Measurements from ENCODE around the gene NLRP7.
"Not testable (repeated sequence)": the region's sequence is repeated elsewhere in the genome, so short reads cannot be mapped to it uniquely, and the experiment has no call there.

NLRP7 gene

DNA sequence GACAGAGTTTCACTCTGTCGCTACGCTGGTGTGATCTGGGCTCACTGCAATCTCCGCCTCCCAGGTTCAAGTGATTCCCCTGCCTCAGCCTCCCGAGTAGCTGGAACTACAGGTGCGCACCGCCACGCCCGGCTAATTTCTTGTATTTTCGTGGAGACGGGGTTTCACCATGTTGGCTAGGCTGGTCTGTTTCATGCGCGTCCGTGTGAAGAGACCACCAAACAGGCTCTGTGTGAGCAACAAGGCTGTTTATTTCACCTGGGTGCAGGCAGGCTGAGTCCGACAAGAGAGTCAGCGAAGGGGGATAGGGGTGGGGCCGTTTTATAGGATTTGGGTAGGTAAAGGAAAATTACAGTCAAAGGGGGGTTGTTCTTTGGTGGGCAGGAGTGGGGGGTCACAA lies 53.2 kb downstream of the NLRP7 start:
- not testable (repeated sequence) for H3K9ac ChIP-seq (ENCODE audit: low read length); H4K12ac ChIP-seq (ENCODE audit: low read depth, low read length); H2BK12ac ChIP-seq (ENCODE audit: low read length); DNase-seq; H3K9me3 ChIP-seq (ENCODE audit: insufficient read depth, low read depth, low read length); H3K79me2 ChIP-seq (ENCODE audit: control insufficient read depth, insufficient read depth, low read length, poor library complexity); H3K14ac ChIP-seq (ENCODE audit: low read length); H3K23ac ChIP-seq (ENCODE audit: low read length); H3K4ac ChIP-seq (ENCODE audit: low read depth, low read length); H3K18ac ChIP-seq (ENCODE audit: low read length); H3K4me1 ChIP-seq (ENCODE audit: control insufficient read depth in 1 of 2, insufficient read depth in 2 of 2, low read length in 2 of 2); H3K36me3 ChIP-seq (ENCODE audit: control insufficient read depth in 1 of 2, insufficient read depth in 2 of 2, low read length in 2 of 2); H3K4me3 ChIP-seq (ENCODE audit: low read depth, low read length); H3K27me3 ChIP-seq (ENCODE audit: insufficient read depth, low read length); H3K4me2 ChIP-seq (ENCODE audit: low read length); H3K27ac ChIP-seq (ENCODE audit: low read depth, low read length); H2AFZ ChIP-seq (ENCODE audit: insufficient read depth, low read length, poor library complexity); H4K8ac ChIP-seq (ENCODE audit: low read depth, low read length); H3K79me1 ChIP-seq (ENCODE audit: low read length)
- H2AK5ac ChIP-seq (ENCODE audit: low read length): peak overlapping the region; percentile 23
- H2BK5ac ChIP-seq (ENCODE audit: low read depth, low read length, poor library complexity): peak overlapping the region; percentile 5
- H2BK120ac ChIP-seq (ENCODE audit: insufficient read depth, low read length, poor library complexity): peak overlapping the region; percentile 41
- WGBS (ENCODE audit: extremely low coverage, insufficient coverage, insufficient read length): no CpG with 5 or more reads among the region's 16 CpGs
- H4K91ac ChIP-seq (ENCODE audit: low read depth, low read length): peak overlapping the region; percentile 25

DNA sequence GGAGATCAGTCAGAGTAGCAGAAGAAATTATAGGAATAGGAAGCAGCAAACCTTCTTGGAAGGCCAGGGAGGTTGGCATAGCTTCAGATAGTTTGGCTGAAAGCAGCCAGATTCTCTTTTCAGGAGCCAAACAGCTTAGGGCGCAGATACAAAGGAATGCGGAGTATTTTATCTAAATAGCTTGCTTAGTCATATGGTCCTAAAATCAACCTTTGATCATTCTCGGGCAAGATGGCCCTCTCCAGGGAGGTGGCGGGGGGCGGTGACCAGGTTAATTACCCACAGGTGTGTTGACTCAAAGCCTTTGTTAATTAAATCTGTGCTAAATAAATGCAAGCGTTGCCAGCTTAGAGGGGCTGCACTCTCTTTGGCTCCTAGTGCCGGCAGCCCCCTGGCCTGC lies 53.9 kb downstream of the NLRP7 start:
- Histone ChIP-seq H4K91ac (ENCODE audit: low read depth, low read length) (peak overlapping the region; percentile 38), H2BK12ac (ENCODE audit: low read length) (no peak overlapping the region), H3K4me1 (ENCODE audit: control insufficient read depth in 1 of 2, insufficient read depth in 2 of 2, low read length in 2 of 2) (peaks cover 0 to 6% of the 10 kb centered on the region in 2 experiments), H3K27ac (ENCODE audit: low read depth, low read length) (peak overlapping the region; percentile 33), H3K9me3 (ENCODE audit: insufficient read depth, low read depth, low read length) (no peaks in the 10 kb centered on the region), H3K36me3 (ENCODE audit: control insufficient read depth in 1 of 2, insufficient read depth in 2 of 2, low read length in 2 of 2) (no peaks in the 10 kb centered on the region), H4K12ac (ENCODE audit: low read depth, low read length) (no peak overlapping the region), H3K9ac (ENCODE audit: low read length) (no peak overlapping the region), H3K4me3 (ENCODE audit: low read depth, low read length) (no peak overlapping the region), H3K27me3 (ENCODE audit: insufficient read depth, low read length) (no peaks in the 10 kb centered on the region), H2AFZ (ENCODE audit: insufficient read depth, low read length, poor library complexity) (peak overlapping the region; percentile 60), H2BK5ac (ENCODE audit: low read depth, low read length, poor library complexity) (peak overlapping the region; percentile 50), H3K4me2 (ENCODE audit: low read length) (no peak overlapping the region), H4K8ac (ENCODE audit: low read depth, low read length) (no peak overlapping the region), H3K4ac (ENCODE audit: low read depth, low read length) (no peak overlapping the region), H3K79me1 (ENCODE audit: low read length) (peaks cover 4% of the 10 kb centered on the region), H3K14ac (ENCODE audit: low read length) (no peak overlapping the region), H2AK5ac (ENCODE audit: low read length) (no peak overlapping the region), H3K23ac (ENCODE audit: low read length) (no peak overlapping the region), H3K18ac (ENCODE audit: low read length) (no peak overlapping the region), H3K79me2 (ENCODE audit: control insufficient read depth, insufficient read depth, low read length, poor library complexity) (no peaks in the 10 kb centered on the region), H2BK120ac (ENCODE audit: insufficient read depth, low read length, poor library complexity) (no peak overlapping the region)
- no CpG with 5 or more reads among the region's 7 CpGs for WGBS (ENCODE audit: extremely low coverage, insufficient coverage, insufficient read length)
- peak; percentile 18 to 74 for DNase-seq

DNA sequence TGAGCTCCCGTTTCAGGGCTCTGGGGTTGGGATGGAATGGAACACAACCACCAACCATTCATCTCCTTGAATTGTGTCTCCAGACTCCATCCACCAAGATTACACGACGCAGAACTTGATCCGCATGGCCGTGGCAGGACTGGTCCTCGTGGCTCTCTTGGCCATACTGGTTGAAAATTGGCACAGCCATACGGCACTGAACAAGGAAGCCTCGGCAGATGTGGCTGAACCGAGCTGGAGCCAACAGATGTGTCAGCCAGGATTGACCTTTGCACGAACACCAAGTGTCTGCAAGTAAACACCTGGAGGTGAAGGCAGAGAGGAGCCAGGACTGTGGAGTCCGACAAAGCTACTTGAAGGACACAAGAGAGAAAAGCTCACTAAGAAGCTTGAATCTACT lies 57.8 kb downstream of the NLRP7 start:
- Histone ChIP-seq H2BK5ac (ENCODE audit: low read depth, low read length, poor library complexity) (no peak overlapping the region), H3K79me2 (ENCODE audit: control insufficient read depth, insufficient read depth, low read length, poor library complexity) (no peaks in the 10 kb centered on the region), H2BK12ac (ENCODE audit: low read length) (no peak overlapping the region), H3K36me3 (ENCODE audit: control insufficient read depth in 1 of 2, insufficient read depth in 2 of 2, low read length in 2 of 2) (no peaks in the 10 kb centered on the region), H3K4me1 (ENCODE audit: control insufficient read depth in 1 of 2, insufficient read depth in 2 of 2, low read length in 2 of 2) (peaks cover 0 to 6% of the 10 kb centered on the region in 2 experiments), H2BK120ac (ENCODE audit: insufficient read depth, low read length, poor library complexity) (no peak overlapping the region), H4K91ac (ENCODE audit: low read depth, low read length) (no peak overlapping the region), H3K14ac (ENCODE audit: low read length) (no peak overlapping the region), H4K8ac (ENCODE audit: low read depth, low read length) (no peak overlapping the region), H3K4me2 (ENCODE audit: low read length) (no peak overlapping the region), H3K79me1 (ENCODE audit: low read length) (peaks cover 4% of the 10 kb centered on the region), H3K23ac (ENCODE audit: low read length) (no peak overlapping the region), H2AFZ (ENCODE audit: insufficient read depth, low read length, poor library complexity) (no peak overlapping the region), H3K9me3 (ENCODE audit: insufficient read depth, low read depth, low read length) (no peaks in the 10 kb centered on the region), H3K4ac (ENCODE audit: low read depth, low read length) (no peak overlapping the region), H4K12ac (ENCODE audit: low read depth, low read length) (no peak overlapping the region), H3K9ac (ENCODE audit: low read length) (no peak overlapping the region), H2AK5ac (ENCODE audit: low read length) (no peak overlapping the region), H3K27ac (ENCODE audit: low read depth, low read length) (no peak overlapping the region), H3K4me3 (ENCODE audit: low read depth, low read length) (no peak overlapping the region), H3K27me3 (ENCODE audit: insufficient read depth, low read length) (no peaks in the 10 kb centered on the region), H3K18ac (ENCODE audit: low read length) (no peak overlapping the region)
- no CpG with 5 or more reads among the region's 11 CpGs for WGBS (ENCODE audit: extremely low coverage, insufficient coverage, insufficient read length)
- DNase-seq: no peak

DNA sequence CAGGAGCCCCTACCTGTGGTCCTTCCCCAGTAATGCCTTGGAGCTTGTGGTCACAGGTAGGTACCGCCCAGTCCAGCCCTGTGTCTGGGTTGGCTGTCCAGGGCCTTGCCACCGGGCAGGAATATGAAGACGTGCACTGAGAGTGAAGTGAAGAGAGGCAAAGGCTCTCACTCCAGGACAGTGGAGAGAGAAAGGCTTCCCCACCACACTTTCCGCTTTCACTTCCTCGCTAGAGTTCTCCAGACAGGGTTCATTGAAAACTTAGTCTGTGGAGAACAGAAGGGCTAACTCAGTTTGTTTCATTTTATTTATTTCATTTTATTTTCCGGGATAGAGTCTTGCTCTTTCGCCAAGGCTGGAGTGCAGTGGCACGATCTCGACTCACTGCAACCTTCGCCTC lies 59.1 kb downstream of the NLRP7 start:
- H2BK12ac ChIP-seq (ENCODE audit: low read length): no peak overlapping the region
- no peak overlapping the region for H3K23ac ChIP-seq (ENCODE audit: low read length)
- no peak overlapping the region for H3K9ac ChIP-seq (ENCODE audit: low read length)
- H4K91ac ChIP-seq (ENCODE audit: low read depth, low read length): no peak overlapping the region
- peaks cover 2% of the 10 kb centered on the region for H3K79me1 ChIP-seq (ENCODE audit: low read length)
- H2BK5ac ChIP-seq (ENCODE audit: low read depth, low read length, poor library complexity): no peak overlapping the region
- H3K4me2 ChIP-seq (ENCODE audit: low read length): no peak overlapping the region
- H3K36me3 ChIP-seq (ENCODE audit: control insufficient read depth in 1 of 2, insufficient read depth in 2 of 2, low read length in 2 of 2): no peaks in the 10 kb centered on the region
- WGBS (ENCODE audit: extremely low coverage, insufficient coverage, insufficient read length): no CpG with 5 or more reads among the region's 10 CpGs
- H3K18ac ChIP-seq (ENCODE audit: low read length): no peak overlapping the region
- no peak overlapping the region for H3K27ac ChIP-seq (ENCODE audit: low read depth, low read length)
- peaks cover 0 to 2% of the 10 kb centered on the region in 2 experiments for H3K4me1 ChIP-seq (ENCODE audit: control insufficient read depth in 1 of 2, insufficient read depth in 2 of 2, low read length in 2 of 2)
- no peak for DNase-seq
- no peaks in the 10 kb centered on the region for H3K27me3 ChIP-seq (ENCODE audit: insufficient read depth, low read length)
- no peak overlapping the region for H3K4me3 ChIP-seq (ENCODE audit: low read depth, low read length)
- H2AK5ac ChIP-seq (ENCODE audit: low read length): no peak overlapping the region
- no peak overlapping the region for H3K4ac ChIP-seq (ENCODE audit: low read depth, low read length)
- no peak overlapping the region for H4K12ac ChIP-seq (ENCODE audit: low read depth, low read length)
- H2AFZ ChIP-seq (ENCODE audit: insufficient read depth, low read length, poor library complexity): no peak overlapping the region
- no peak overlapping the region for H3K14ac ChIP-seq (ENCODE audit: low read length)
- H3K9me3 ChIP-seq (ENCODE audit: insufficient read depth, low read depth, low read length): peaks cover 3% of the 10 kb centered on the region
- H4K8ac ChIP-seq (ENCODE audit: low read depth, low read length): no peak overlapping the region
- no peaks in the 10 kb centered on the region for H3K79me2 ChIP-seq (ENCODE audit: control insufficient read depth, insufficient read depth, low read length, poor library complexity)
- H2BK120ac ChIP-seq (ENCODE audit: insufficient read depth, low read length, poor library complexity): no peak overlapping the region
